GM12878 (cell line): ENCODE results near the gene ANKDD1A. TPM values are rescaled to one million over a fixed set of nuclear protein-coding genes. Genes with fewer than 3 reads are reported as not detected.

Source experiments
- ATAC-seq: fragments of 200-7000 bp; cut with Tn5 transposase; 3 replicates; pipeline ENCODE4 v1.9.1; 2020; ENCODE audit warnings: mild to moderate bottlenecking, moderate library complexity
- Bru-seq: library from RNA; stranded (reverse); fragments of 400-500 nt; gene quantifications from one replicate; lab custom pipeline; 2021; lab: Mats Ljungman, UMichigan
- BruChase-seq, 2 experiments: library from RNA; stranded (reverse); fragments of 400-500 nt; gene quantifications; one replicate each; lab custom pipeline; 2021; lab: Mats Ljungman, UMichigan
- BruUV-seq: library from RNA; stranded (reverse); fragments of 400-500 nt; replicated peaks from 2 replicates; lab custom pipeline; 2021; lab: Mats Ljungman, UMichigan
- CTCF ChIA-PET: fragments of 300-600 bp; sonication (Branson Sonifier 250); formaldehyde crosslinking; extraction: SDS; loops from one replicate; lab custom pipeline; 2021; ENCODE audit warnings: inconsistent platforms; lab: Yijun Ruan, JAX
- POLR2A ChIA-PET: fragments of 350-600 bp; formaldehyde crosslinking; extraction: SDS; loops from one replicate; lab custom pipeline; 2021; ENCODE audit warnings: inconsistent platforms; lab: Charles Lee
- RAD21 ChIA-PET: fragments of 300-600 bp; sonication (Branson Sonifier 250); formaldehyde crosslinking; loops from one replicate; lab custom pipeline; 2023; ENCODE audit warnings: antibody characterized with exemption; ENCODE audit not compliant: unreplicated experiment; lab: Charles Lee
- SMC1A ChIA-PET: fragments of 300-600 bp; sonication (Branson Sonifier 250); formaldehyde crosslinking; loops from one replicate; lab custom pipeline; 2023; ENCODE audit not compliant: unreplicated experiment, uncharacterized antibody; lab: Charles Lee
- DNase-seq: peaks from one replicate; pipeline ENCODE4 v3.0.0-alpha.2; 2011; ENCODE audit warnings: low read depth, low spot score
- FAIRE-seq: peaks from 3 replicates; lab custom pipeline; 2011; peaks lifted over from hg19 to GRCh38; lab: Jason Lieb, UNC
- H2AFZ ChIP-seq: 2 replicates; pipeline ENCODE4 v1.6.0; 2011; ENCODE audit warnings: low read depth, low read length, control low read depth; ENCODE audit not compliant: control insufficient read depth
- H3K27ac ChIP-seq: 2 replicates; pipeline ENCODE4 v1.5.1; 2011; ENCODE audit warnings: control low read depth; ENCODE audit not compliant: control insufficient read depth, insufficient read depth
- H3K27me3 ChIP-seq, 2 experiments: replicated peaks in 1 of 2; 2 replicates each; pipeline versions ENCODE4 v1.6.0 to v1.6.1; 2011; ENCODE audit warnings: low read length in 1 of 2; ENCODE audit not compliant: control insufficient read depth in 2 of 2, insufficient read depth in 2 of 2
- H3K36me3 ChIP-seq, 2 experiments: 2 replicates each; pipeline ENCODE4 v1.5.1; 2011; ENCODE audit warnings: low read length in 1 of 2; ENCODE audit not compliant: control insufficient read depth in 2 of 2, insufficient read depth in 2 of 2
- H3K4me1 ChIP-seq: 2 replicates; pipeline ENCODE4 v1.6.1; 2011; ENCODE audit warnings: mild to moderate bottlenecking, low read length, moderate library complexity, mixed read lengths; ENCODE audit not compliant: control insufficient read depth, insufficient read depth
- H3K4me2 ChIP-seq: 2 replicates; pipeline ENCODE4 v1.6.0; 2011; ENCODE audit warnings: control low read depth; ENCODE audit not compliant: control insufficient read depth, insufficient read depth
- H3K4me3 ChIP-seq: fragments of 200-600 bp; sonication (generic); 2 replicates; pipeline ENCODE4 v1.5.1; 2016
- H3K79me2 ChIP-seq: 2 replicates; pipeline ENCODE4 v1.6.0; 2011; ENCODE audit warnings: low read length; ENCODE audit not compliant: control insufficient read depth, insufficient read depth
- H3K9ac ChIP-seq: 2 replicates; pipeline ENCODE4 v1.8.0; 2011; ENCODE audit warnings: low read length, control low read depth, mixed read lengths; ENCODE audit not compliant: control insufficient read depth, insufficient read depth
- H3K9me3 ChIP-seq: replicated peaks from 3 replicates; pipeline ENCODE4 v1.5.1; 2011; ENCODE audit warnings: mild to moderate bottlenecking, low read length; ENCODE audit not compliant: control insufficient read depth, insufficient read depth
- H4K20me1 ChIP-seq: 2 replicates; pipeline ENCODE4 v1.6.0; 2011; ENCODE audit not compliant: control insufficient read depth, insufficient read depth
- DPF2 ChIP-seq: fragments of 450-650 bp; IDR thresholded peaks from 2 replicates; pipeline ENCODE4 v1.6.1; 2017; ENCODE audit warnings: mild to moderate bottlenecking
- E2F4 ChIP-seq: IDR thresholded peaks from 2 replicates; pipeline ENCODE4 v1.6.1; 2012; ENCODE audit warnings: low read depth, low read length, improper control_type of control experiment
- FOXK2 ChIP-seq: fragments of 450-650 bp; IDR thresholded peaks from 2 replicates; pipeline ENCODE4 v1.6.1; 2017; ENCODE audit warnings: mild to moderate bottlenecking, moderate library complexity
- GATAD2B ChIP-seq: fragments of 450-650 bp; conservative IDR thresholded peaks from 2 replicates; pipeline ENCODE4 v1.6.1; 2017; ENCODE audit warnings: low read depth, mild to moderate bottlenecking, moderate library complexity
- HDAC6 ChIP-seq: fragments of 200-600 bp; sonication (generic); IDR thresholded peaks from one replicate; pipeline ENCODE4 v1.8.0; 2017; ENCODE audit warnings: antibody characterized with exemption; ENCODE audit not compliant: unreplicated experiment
- IKZF1 ChIP-seq: fragments of 450-650 bp; conservative IDR thresholded peaks from 2 replicates; pipeline ENCODE4 v1.6.1; 2017; ENCODE audit warnings: antibody characterized with exemption, mild to moderate bottlenecking
- NR2F1 ChIP-seq: fragments of 450-650 bp; conservative IDR thresholded peaks from 2 replicates; pipeline ENCODE4 v1.6.1; 2017; ENCODE audit warnings: mild to moderate bottlenecking
- POLR2A ChIP-seq: IDR thresholded peaks from 2 replicates; pipeline ENCODE4 v1.6.1; 2011; ENCODE audit warnings: low read depth, mild to moderate bottlenecking, low read length
- RELA ChIP-seq: fragments of 450-650 bp; IDR thresholded peaks from 2 replicates; pipeline ENCODE4 v1.8.0; 2014; ENCODE audit warnings: borderline replicate concordance; ENCODE audit not compliant: partially characterized antibody
- TAF1 ChIP-seq: IDR thresholded peaks from 2 replicates; pipeline ENCODE4 v1.6.1; 2011; ENCODE audit warnings: mild to moderate bottlenecking, low read depth, low read length, borderline replicate concordance
- WRNIP1 ChIP-seq: IDR thresholded peaks from 2 replicates; pipeline ENCODE4 v1.6.1; 2011; ENCODE audit warnings: low read depth, low read length, improper control_type of control experiment, borderline replicate concordance
- ZNF24 ChIP-seq: fragments of 450-650 bp; IDR thresholded peaks from 2 replicates; pipeline ENCODE4 v1.6.1; 2017; ENCODE audit warnings: antibody characterized with exemption, mild to moderate bottlenecking
- WGBS: methylation state at CpG from one replicate; pipeline ENCODE4 v1.1.6; 2016; ENCODE audit warnings: low lambda C conversion rate; ENCODE audit not compliant: insufficient replicate concordance, insufficient coverage; ENCODE audit errors: missing lambda C conversion rate; 5-methylcytosine and 5-hydroxymethylcytosine counted together
- in situ Hi-C: fragments of 300-500 bp; cut with MboI; formaldehyde crosslinking; loops from 9 replicates; pipeline ENCODE4 v1.14.3; 2018; ENCODE audit warnings: mixed read lengths
- intact Hi-C: fragments of 100-400 bp; cut with micrococcal nuclease; formaldehyde crosslinking; loops from one replicate; pipeline ENCODE4 v1.14.2; 2022; ENCODE audit not compliant: unreplicated experiment
- long read RNA-seq, 2 experiments: library from polyadenylated mRNA; unstranded; transcript quantifications; one replicate each; pipeline ENCODE4 v2.0.0, GENCODE V29; 2019 to 2020
- polyA minus RNA-seq, 3 experiments: library from RNA; depleted of rRNA, polyadenylated mRNA; stranded (reverse); fragments of >200 nt; gene quantifications; 2 replicates each; pipeline ENCODE4 v1.2.3, GENCODE V29; 2011
- polyA plus RNA-seq, 11 experiments: library from polyadenylated mRNA; depleted of rRNA in 4 of 11; unstranded in 6 of 11; stranded (reverse) in 5 of 11; fragments of >200 nt; fragmentation: Nextera tagmentation in 4 of 11; fragmentation: Illumina TruSeq in 1 of 11; extraction: Ambion mirVana in 4 of 11; extraction: Trizol in 1 of 11; gene quantifications; 1 replicate in 1 of 11; 2 replicates in 10 of 11; pipeline versions ENCODE4 v1.2.1 to v1.2.3, GENCODE V29; 2011 to 2016; ENCODE audit warnings: inconsistent platforms in 2 of 11, missing spikeins in 2 of 11, low read depth in 1 of 11
- total RNA-seq, 4 experiments: library from RNA; depleted of rRNA in 3 of 4; stranded (reverse); fragments of >200 nt in 3 of 4; fragmentation: Illumina TruSeq in 1 of 4; extraction: Trizol in 1 of 4; gene quantifications; 2 replicates each; pipeline versions ENCODE4 v1.2.1 to v1.2.3, GENCODE V29; 2013 to 2021

ANKDD1A gene
- 14.8 and 17.5 TPM in 2 replicates for total RNA-seq (2013; cell fraction: nucleolus; rRNA removed)
- total RNA-seq (2014; rRNA removed) (3.9 and 5.3 TPM in 2 replicates), total RNA-seq (2014; rRNA removed; fragmentation: Illumina TruSeq; extraction: Trizol) (2.3 and 2.6 TPM in 2 replicates), total RNA-seq (2021) (4.4 and 4.5 TPM in 2 replicates), polyA plus RNA-seq (2011; rRNA removed) (3.1 and 3.7 TPM in 2 replicates), polyA plus RNA-seq (2014; fragmentation: Illumina TruSeq; extraction: Trizol) (2.5 and 3.3 TPM in 2 replicates), polyA plus RNA-seq (2014; fragmentation: Nextera tagmentation; extraction: Ambion mirVana) (1 to 10 TPM; 1.5 to 2.5 TPM), polyA plus RNA-seq (2014; rRNA removed) (5.9 and 6.6 TPM in 2 replicates), polyA plus RNA-seq (2016; fragmentation: Nextera tagmentation; extraction: Ambion mirVana) (1 to 10 TPM; 4.5 to 4.8 TPM), polyA minus RNA-seq (2011; rRNA and poly(A)+ RNA removed) (3.4 and 4.6 TPM in 2 replicates), Bru-seq, nascent RNA (percentile 52 among the genes with signal in this experiment), BruChase-seq, experiment 1, labeled RNA remaining after a 6-hour chase (percentile 64 among the genes with signal in this experiment), BruChase-seq, experiment 2, labeled RNA remaining after a 2-hour chase (percentile 64 among the genes with signal in this experiment)
- polyA plus RNA-seq (2011; ENCODE audit: low read depth) = 2.0 TPM
- 3.5 and 3.6 TPM in 2 replicates for polyA plus RNA-seq (2011; cell fraction: cytosol; rRNA removed)
- polyA plus RNA-seq (2011; cell fraction: nucleus; rRNA removed) = 11.4 and 11.8 TPM in 2 replicates
- polyA plus RNA-seq (2012) = 2.8 and 3.2 TPM in 2 replicates
- 1.1 and 1.2 TPM in 2 replicates for polyA minus RNA-seq (2011; cell fraction: cytosol; rRNA and poly(A)+ RNA removed)
- polyA minus RNA-seq (2011; cell fraction: nucleus; rRNA and poly(A)+ RNA removed) = 4.4 and 5.8 TPM in 2 replicates
- long read RNA-seq, experiment 1 = 0 reads
- long read RNA-seq, experiment 2, partial matches to known transcripts = 0 of 2 reads
- long read RNA-seq, experiment 2, other reads (novel, unspliced or antisense) = 2 of 2 reads

GRCh38 chr15:64911311-64912186 is at the start of gene ANKDD1A:
Gene ANKDD1A, plus strand, starts transcription at chr15:64911902. Its CDS starts 29 bp downstream, at chr15:64911931.
- intact Hi-C loops = no loop called here
- Histone ChIP-seq H3K36me3 (no peaks in the 10 kb centered on the region), H3K9ac (peak within 1 kb of the TSS; percentile 32; the same call in 1 of the 2 replicates), H3K4me1 (peaks cover 6% of the 10 kb centered on the region), H3K27ac (no peak within 1 kb of the TSS), H3K9me3 (no peaks in the 10 kb centered on the region), H2AFZ (peak within 1 kb of the TSS; percentile 65), H4K20me1 (no peaks in the 10 kb centered on the region), H3K27me3 (no peaks in the 10 kb centered on the region)
- RAD21 ChIA-PET = interaction anchor here (0.5 to 1.8 kb wide), 3 partner anchors 17 to 310 kb away, joined by 3 to 5 read pairs (median 3); no protein-coding TSS in a partner anchor
- in situ Hi-C loops = no loop called here
- POLR2A ChIA-PET = interaction anchor here (1.1 to 1.2 kb wide), 2 partner anchors 18 to 68 kb away, joined by 3 read pairs; no protein-coding TSS in a partner anchor
- FAIRE-seq = no peak
- DNase-seq = no peak
- SMC1A ChIA-PET = interaction anchor here (0.6 to 1.3 kb wide), 5 partner anchors 9 to 487 kb away, joined by 3 to 4 read pairs (median 4); no protein-coding TSS in a partner anchor
- CTCF ChIA-PET = interaction anchor here (1.1 kb wide), 2 partner anchors 76 to 101 kb away, joined by 4 to 5 read pairs; no protein-coding TSS in a partner anchor
- 8% methylated on average over 62 of the region's 72 CpGs for WGBS
- no peak for TF ChIP-seq E2F4
- TF ChIP-seq GATAD2B = peak; percentile 38; the same call in 1 of the 2 replicates
- peak; percentile 48; the same call in 1 of the 2 replicates for TF ChIP-seq POLR2A
- no peak for TF ChIP-seq RELA
- no peak for TF ChIP-seq ZNF24
- no peak for TF ChIP-seq FOXK2
- peak; percentile 92 for TF ChIP-seq HDAC6
- 0 out of 2 replicates have a peak, but pooled peaks have one; percentile 22 for TF ChIP-seq DPF2
- TF ChIP-seq NR2F1 = no peak
- peak; percentile 21 for TF ChIP-seq IKZF1
- TF ChIP-seq TAF1 = no peak
- TF ChIP-seq WRNIP1 = no peak
- TF ChIP-seq, all 136 proteins: peak for 5
- Histone ChIP-seq H3K4me2 (peak within 1 kb of the TSS; percentile 70), H3K79me2 (no peaks in the 10 kb centered on the region), H3K4me3 (peak within 1 kb of the TSS; percentile 60)
- ATAC-seq = peak; percentile 97
- BruUV-seq = no TSS peak
